Middle frontal gyrus (tissue), 1 donor: ENCODE results near the gene PTPRF.
A peak's percentile ranks its signal among the peaks of the same experiment; 100 is the strongest.
"Not testable (repeated sequence)": the region's sequence is repeated elsewhere in the genome, so short reads cannot be mapped to it uniquely, and the experiment has no call there.

Experiments
- DNase-seq: peaks from one replicate; pipeline ENCODE4 v3.0.0-alpha.2; 2015; ENCODE audit warnings: low spot score; ENCODE audit errors: extremely low spot score

The PTPRF gene

DNA sequence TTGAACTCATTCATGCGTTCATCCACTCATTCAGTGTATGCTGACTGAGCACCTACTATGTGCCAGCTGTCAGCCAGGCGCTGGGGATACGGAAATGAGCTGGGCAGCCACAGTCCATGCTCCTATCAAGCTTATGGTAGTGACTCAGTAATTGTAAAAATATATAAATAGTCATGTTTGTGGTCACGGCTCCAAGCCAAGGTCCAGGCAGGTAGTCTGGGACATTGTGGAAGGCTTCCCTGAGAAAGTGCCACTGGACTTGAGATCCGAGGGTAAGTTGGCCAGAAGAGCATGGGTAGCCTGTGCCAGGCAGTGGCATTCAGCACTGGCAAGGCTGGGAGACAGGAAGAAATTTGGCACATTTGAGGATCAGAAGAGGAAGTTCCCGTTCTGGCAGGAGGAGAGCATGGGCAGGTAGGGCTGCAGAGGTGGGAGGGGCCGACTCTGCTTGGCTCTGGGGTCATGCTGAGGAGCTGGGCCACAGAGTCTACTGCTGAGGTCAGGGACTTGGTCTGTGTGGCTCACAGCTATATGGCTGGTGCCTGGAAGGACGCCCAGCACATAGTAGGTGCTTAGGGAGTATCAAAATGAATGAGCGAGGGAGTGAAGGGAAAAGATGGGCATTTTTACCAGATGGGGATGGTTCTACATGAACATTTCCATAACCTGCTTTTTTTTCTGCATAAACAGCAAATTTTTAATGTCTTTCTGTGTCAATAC lies 6.9 kb downstream of the PTPRF start:
- no peak for DNase-seq

GRCh38 chr1:43538143-43538487 lies 7.4 kb downstream of the PTPRF start:
- DNase-seq: no peak

GRCh38 chr1:43538969-43539368 lies 8.3 kb downstream of the PTPRF start:
- no peak for DNase-seq

DNA sequence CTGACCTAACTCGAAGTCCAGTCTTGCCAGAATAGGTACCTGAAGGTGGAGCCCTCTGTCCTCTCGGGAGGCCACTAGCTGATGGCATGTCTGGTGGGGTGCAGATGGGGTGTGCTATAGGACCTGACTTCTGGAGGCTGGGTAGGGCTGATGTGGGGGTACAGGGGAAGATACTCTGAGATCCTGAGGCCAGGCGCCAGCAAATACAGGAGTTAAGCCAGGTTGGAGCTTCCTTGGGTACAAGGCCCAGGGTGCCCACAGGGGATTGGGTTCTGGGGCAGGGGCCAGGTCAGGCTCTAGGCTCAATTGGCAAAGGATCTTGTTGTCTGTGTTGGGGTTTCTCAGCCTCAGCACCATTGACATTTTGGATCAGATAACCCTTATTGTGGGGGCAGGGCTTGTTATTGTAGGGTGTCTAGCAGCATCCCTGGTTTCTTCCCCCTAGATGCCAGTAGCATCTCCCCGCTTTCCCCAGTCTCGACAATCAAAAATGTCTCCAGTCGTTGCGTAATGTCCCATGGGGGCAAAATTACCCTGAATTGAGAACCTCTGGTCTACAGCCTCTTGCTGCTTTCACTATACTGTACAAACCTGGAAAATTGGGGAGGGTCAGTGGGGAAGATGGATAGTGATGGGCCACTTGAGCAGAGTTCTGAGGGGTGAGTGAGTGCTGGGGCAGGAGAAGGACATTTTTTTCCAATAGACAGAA lies 9.2 kb downstream of the PTPRF start:
- DNase-seq: no peak

DNA sequence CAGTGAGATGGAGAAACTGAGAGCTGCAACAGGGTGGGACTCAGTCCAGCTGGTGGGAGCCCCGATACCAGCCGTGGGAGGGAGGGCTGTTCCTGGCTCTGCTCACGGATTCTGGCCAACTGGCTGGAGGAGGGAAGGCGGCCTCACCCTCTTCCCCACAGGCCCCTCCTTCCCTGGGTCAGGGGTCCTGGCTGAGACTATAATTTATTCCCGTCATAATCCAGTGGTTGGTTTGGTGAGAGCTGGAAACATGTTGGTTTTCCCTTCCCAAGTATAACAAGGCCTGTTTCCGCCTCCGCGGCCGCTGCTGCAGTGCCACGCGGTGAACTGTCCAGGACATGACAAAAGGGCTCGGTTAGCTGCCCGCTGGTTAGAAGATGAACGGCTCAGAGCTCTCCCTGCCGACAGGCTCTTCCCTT lies 10.0 kb downstream of the PTPRF start:
- no peak for DNase-seq

- DNase-seq: no peak
These were observed 10.5 kb downstream of the PTPRF start for GRCh38 chr1:43541141-43541540.

GRCh38 chr1:43541721-43542401 lies 11.2 kb downstream of the PTPRF start:
- peak; percentile 75 for DNase-seq

DNA sequence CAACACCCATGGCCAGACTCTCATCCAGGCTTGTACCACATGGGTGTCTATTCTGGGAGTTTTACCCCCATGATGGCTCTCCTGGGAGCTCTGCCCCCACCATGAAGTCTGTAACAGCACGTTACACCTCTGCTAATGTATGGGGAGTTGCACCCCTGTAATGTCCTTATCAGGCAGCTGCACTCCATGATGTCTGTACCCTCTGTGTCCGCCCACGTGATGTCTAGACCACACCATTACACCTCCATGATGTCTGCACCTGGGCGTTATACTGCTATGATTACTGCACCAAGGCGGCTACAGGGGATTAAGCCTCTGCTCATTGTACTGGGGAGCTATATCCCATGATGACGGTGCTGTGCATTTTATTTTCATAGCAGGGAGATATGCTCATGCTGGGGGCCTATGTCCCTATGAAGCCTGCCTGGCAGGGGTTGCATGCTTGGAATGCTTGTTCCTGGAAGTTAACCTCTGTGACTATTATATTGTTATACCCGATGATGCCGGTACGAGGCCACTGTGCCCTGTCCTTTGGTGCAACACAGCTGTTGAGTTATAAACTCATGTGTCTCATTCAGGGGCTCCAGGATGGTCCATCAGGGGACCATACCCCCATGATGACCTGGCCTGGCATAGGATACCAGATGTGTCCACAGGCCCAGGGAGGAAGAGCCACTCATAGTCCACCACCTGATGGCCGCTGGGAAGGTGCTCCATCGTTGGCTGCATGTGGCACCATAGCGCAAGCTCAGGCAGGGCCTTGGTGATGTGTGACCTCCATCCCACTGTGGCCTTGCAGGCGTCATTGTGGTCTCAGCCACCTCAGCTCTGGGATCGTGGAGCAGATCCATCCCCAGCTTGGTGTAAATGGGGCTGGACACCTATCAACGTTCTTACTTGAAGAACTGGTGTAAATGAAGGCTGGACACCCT lies 12.1 kb downstream of the PTPRF start:
- no peak for DNase-seq

DNA sequence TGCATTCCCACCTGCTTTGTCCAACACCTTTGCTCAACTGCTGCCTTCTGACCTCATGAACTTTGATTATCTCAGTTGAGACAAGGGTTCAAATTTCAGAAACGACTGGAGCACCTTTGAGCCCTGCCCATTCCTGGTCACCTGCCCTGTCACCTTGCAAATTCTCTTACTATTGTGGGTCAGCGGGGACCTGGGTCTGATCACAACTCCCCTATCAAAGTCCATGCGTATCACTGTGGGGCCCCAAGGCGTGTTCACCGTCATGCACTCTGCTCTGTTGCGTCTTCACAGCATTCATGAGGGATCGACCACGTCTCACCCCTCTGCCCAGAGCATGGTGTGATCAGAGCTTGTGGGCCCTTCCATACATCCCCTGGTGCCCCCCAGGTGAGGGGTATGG lies 12.9 kb downstream of the PTPRF start:
- no peak for DNase-seq

GRCh38 chr1:43545339-43545694 lies 14.6 kb downstream of the PTPRF start:
- DNase-seq: no peak

- DNase-seq: peak; percentile 44
These were observed 15.2 kb downstream of the PTPRF start for GRCh38 chr1:43545695-43546387.

DNA sequence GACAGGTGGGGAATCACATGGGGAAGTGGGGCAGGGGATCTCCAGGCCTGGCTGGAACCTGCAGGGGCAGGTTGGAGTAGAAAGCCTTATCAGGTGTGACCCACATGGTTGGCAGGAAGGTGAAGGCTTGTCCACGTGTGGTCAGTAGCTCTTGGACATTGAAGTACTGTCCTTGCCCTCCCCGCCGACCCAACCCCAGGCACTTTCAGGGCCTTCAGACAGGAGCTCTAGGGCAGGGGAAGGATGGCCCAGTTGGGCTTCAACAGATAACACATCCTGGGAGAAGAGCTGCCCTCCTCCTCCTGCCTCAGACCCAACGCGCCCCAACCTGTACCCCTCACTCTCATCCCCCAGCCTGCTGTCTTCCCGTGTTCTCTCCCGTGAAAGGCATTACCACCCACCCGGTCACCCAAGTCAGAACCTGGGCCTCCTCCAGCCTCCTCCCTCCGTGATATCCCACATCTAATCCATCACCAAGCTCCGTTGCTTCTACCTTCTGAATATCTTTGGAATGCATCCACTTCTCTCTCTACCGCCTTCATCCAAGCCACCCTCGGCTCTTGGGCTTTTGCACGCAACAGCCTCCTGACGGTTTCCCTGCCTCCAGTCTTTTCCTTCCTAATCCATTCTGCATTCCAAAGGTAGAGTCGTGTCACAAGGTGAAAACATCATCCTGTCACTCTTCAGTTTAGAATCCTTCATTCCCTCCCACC lies 15.9 kb downstream of the PTPRF start:
- DNase-seq: no peak

GRCh38 chr1:43547538-43548072 lies 16.9 kb downstream of the PTPRF start:
- no peak for DNase-seq

DNA sequence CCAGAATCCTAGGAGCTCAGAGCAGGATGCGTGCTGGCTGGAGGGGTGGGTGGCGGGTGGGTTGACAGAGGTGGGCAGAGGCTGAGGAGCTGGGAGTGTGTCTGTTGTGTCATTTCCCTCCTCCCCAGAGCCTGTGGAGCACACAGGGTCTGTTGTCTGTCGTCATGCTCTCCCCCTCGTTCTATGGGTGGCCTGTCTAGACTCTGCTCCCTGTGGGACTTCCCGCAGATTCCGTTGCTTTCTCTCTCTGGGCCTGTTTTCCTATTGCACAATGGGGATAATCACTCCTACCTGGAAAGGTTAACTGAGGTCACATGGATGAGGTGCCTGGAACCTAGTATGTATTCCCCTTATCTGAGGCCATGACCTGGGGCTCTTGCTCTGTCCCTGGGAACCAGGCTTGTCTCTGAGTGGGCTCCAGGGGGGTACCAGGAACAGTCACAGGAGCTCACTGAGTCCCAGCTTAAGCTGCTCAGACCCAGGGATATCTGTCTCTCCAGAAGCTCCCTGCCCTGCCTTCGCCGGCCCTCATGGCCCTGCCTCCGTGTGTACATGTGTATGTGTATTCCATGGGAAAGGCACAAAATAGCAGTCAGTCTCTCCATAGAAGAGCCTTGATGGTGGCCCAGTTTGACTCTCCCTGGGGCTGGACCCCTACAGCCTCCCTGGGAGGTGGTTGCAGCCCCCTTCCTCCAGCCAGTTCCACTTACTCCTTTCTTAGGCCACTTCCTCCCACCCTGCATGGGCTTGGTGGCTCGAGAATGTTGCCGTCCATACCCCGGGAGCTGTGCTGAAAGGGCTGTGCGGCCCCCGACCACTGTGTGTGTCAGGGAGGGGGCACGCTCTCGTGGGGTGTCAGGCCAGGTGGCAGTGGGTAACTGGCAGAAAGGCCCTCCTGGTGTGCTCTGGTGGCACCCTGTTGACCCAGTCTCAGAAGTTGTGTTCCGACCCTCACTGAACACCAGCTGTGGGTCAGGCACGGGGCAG lies 17.9 kb downstream of the PTPRF start:
- DNase-seq: no peak

GRCh38 chr1:43549394-43549793 lies 18.7 kb downstream of the PTPRF start:
- not testable (repeated sequence) for DNase-seq

GRCh38 chr1:43549921-43550597 lies 19.4 kb downstream of the PTPRF start:
- DNase-seq: no peak

GRCh38 chr1:43550598-43551246 lies 20.0 kb downstream of the PTPRF start:
- DNase-seq: no peak
